ENCODE measurements around the gene CXCL10.
"Not testable (repeated sequence)": the region's sequence is repeated elsewhere in the genome, so short reads cannot be mapped to it uniquely, and the experiment has no call there.

Gene CXCL10

GRCh38 chr4:76059750-76060149, 36.5 kb upstream of the CXCL10 start:
- no peak overlapping the region for H3K27ac ChIP-seq
- TF ChIP-seq CTCF (IDR thresholded peaks at IDR 0.05) (no peak), ZFX (IDR thresholded peaks at IDR 0.05; ENCODE audit: borderline replicate concordance) (no peak)

- H3K27ac ChIP-seq: no peak overlapping the region
- TF ChIP-seq CTCF (IDR thresholded peaks at IDR 0.05): no peak
- no peak for TF ChIP-seq ZFX (IDR thresholded peaks at IDR 0.05; ENCODE audit: borderline replicate concordance)
Measured at GRCh38 chr4:76058888-76059426, 35.7 kb upstream of the CXCL10 start.

GRCh38 chr4:76058302-76058701, 35.0 kb upstream of the CXCL10 start:
- no peak overlapping the region for H3K27ac ChIP-seq
- no peak for TF ChIP-seq ZFX (IDR thresholded peaks at IDR 0.05; ENCODE audit: borderline replicate concordance)
- no peak for TF ChIP-seq CTCF (IDR thresholded peaks at IDR 0.05)

- TF ChIP-seq ZFX (IDR thresholded peaks at IDR 0.05; ENCODE audit: borderline replicate concordance) (no peak), CTCF (IDR thresholded peaks at IDR 0.05) (no peak)
- H3K27ac ChIP-seq: no peak overlapping the region
Measured at GRCh38 chr4:76055421-76055820, 32.1 kb upstream of the CXCL10 start.

- H3K27ac ChIP-seq: no peak overlapping the region
- no peak for TF ChIP-seq CTCF (IDR thresholded peaks at IDR 0.05)
- no peak for TF ChIP-seq ZFX (IDR thresholded peaks at IDR 0.05; ENCODE audit: borderline replicate concordance)
Measured at GRCh38 chr4:76055016-76055415, 31.7 kb upstream of the CXCL10 start.

- no peak for TF ChIP-seq ZFX (IDR thresholded peaks at IDR 0.05; ENCODE audit: borderline replicate concordance)
- no peak for TF ChIP-seq CTCF (IDR thresholded peaks at IDR 0.05)
- H3K27ac ChIP-seq: no peak overlapping the region
Measured at GRCh38 chr4:76053730-76054129, 30.4 kb upstream of the CXCL10 start.

- not testable (repeated sequence) for H3K27ac ChIP-seq
Measured at GRCh38 chr4:76050560-76051050, 27.3 kb upstream of the CXCL10 start.

GRCh38 chr4:76049860-76050416, 26.6 kb upstream of the CXCL10 start:
- H3K27ac ChIP-seq: not testable (repeated sequence)

- not testable (repeated sequence) for H3K27ac ChIP-seq
Measured at GRCh38 chr4:76044686-76045085, 21.4 kb upstream of the CXCL10 start.

- not testable (repeated sequence) for H3K27ac ChIP-seq
Measured at GRCh38 chr4:76043306-76043705, 20.0 kb upstream of the CXCL10 start.

GRCh38 chr4:76042241-76042998, 19.1 kb upstream of the CXCL10 start:
- not testable (repeated sequence) for H3K27ac ChIP-seq
